Neural cell (in vitro differentiated cells): ENCODE measurements around the gene MYRIP. TPM values are rescaled to one million over a fixed set of nuclear protein-coding genes. Genes with fewer than 3 reads are reported as not detected.

ENCODE experiments used
- H2AFZ ChIP-seq: fragments of 200-600, 300-800 bp; sonication (generic), shearing (Covaris generic); 2 replicates; pipeline ENCODE4 v1.6.0; 2014; ENCODE audit warnings: low read depth, mild to moderate bottlenecking, antibody characterized with exemption, low read length, moderate library complexity
- H3F3A ChIP-seq: fragments of 200-600 bp; shearing (Covaris generic); 2 replicates; pipeline ENCODE4 v1.6.1; 2016; ENCODE audit warnings: mild to moderate bottlenecking, moderate library complexity, mixed read lengths, antibody characterized with exemption, low read length; ENCODE audit not compliant: insufficient read depth, poor library complexity, severe bottlenecking
- H3K27ac ChIP-seq: fragments of 200-600, 300-800 bp; sonication (generic), shearing (Covaris generic); 2 replicates; pipeline ENCODE4 v1.5.1; 2014; ENCODE audit warnings: mild to moderate bottlenecking, low read length, moderate library complexity
- H3K27me3 ChIP-seq: fragments of 300-800, 200-600 bp; sonication (generic), shearing (Covaris generic); 2 replicates; pipeline ENCODE4 v1.6.0; 2014; ENCODE audit warnings: mild to moderate bottlenecking, low read depth, low read length, moderate library complexity; ENCODE audit not compliant: insufficient read depth
- H3K36me3 ChIP-seq: fragments of 300-800, 200-600 bp; sonication (generic), shearing (Covaris generic); 2 replicates; pipeline ENCODE4 v1.5.1; 2014; ENCODE audit warnings: mild to moderate bottlenecking, antibody characterized with exemption, low read length, moderate library complexity; ENCODE audit not compliant: insufficient read depth
- H3K4me2 ChIP-seq: fragments of 300-800, 200-600 bp; sonication (generic), shearing (Covaris generic); 2 replicates; pipeline ENCODE4 v1.6.0; 2014; ENCODE audit warnings: mild to moderate bottlenecking, low read length
- H3K4me3 ChIP-seq: fragments of 300-800, 200-600 bp; sonication (generic), shearing (Covaris generic); 2 replicates; pipeline ENCODE4 v1.5.1; 2014; ENCODE audit warnings: mild to moderate bottlenecking, low read length, moderate library complexity
- H3K79me2 ChIP-seq: fragments of 200-600 bp; shearing (Covaris generic); replicated peaks from 2 replicates; pipeline ENCODE4 v1.6.0; 2014; ENCODE audit warnings: mild to moderate bottlenecking, low read length, moderate library complexity; ENCODE audit not compliant: insufficient read depth
- H3K9ac ChIP-seq: fragments of 300-800, 200-600 bp; sonication (generic), shearing (Covaris generic); 2 replicates; pipeline ENCODE4 v1.6.1; 2016; ENCODE audit warnings: mild to moderate bottlenecking, low read length, mixed read lengths
- H3K9me2 ChIP-seq: fragments of 200-600 bp; shearing (Covaris generic); 2 replicates; pipeline ENCODE4 v1.6.1; 2016; ENCODE audit warnings: mild to moderate bottlenecking, low read length, mixed read lengths; ENCODE audit not compliant: insufficient read depth
- H3K9me3 ChIP-seq: fragments of 200-600, 300-800 bp; sonication (generic), shearing (Covaris generic); 2 replicates; pipeline ENCODE4 v1.6.1; 2016; ENCODE audit warnings: mild to moderate bottlenecking, mixed run types, low read length, moderate library complexity, mixed read lengths
- H4K20me1 ChIP-seq: fragments of 200-600 bp; shearing (Covaris generic); 2 replicates; pipeline ENCODE4 v1.6.1; 2016; ENCODE audit warnings: mild to moderate bottlenecking, mixed run types; ENCODE audit not compliant: insufficient read depth
- EP300 ChIP-seq: fragments of 450-650 bp; conservative IDR thresholded peaks from 2 replicates; pipeline ENCODE4 v1.6.1; 2014; ENCODE audit warnings: antibody characterized with exemption, mild to moderate bottlenecking, moderate library complexity; ENCODE audit not compliant: poor library complexity, severe bottlenecking
- EZH2 ChIP-seq: fragments of 200-600, 300-800 bp; shearing (Covaris generic), sonication (generic); IDR thresholded peaks from 2 replicates; pipeline ENCODE4 v1.6.1; 2014; ENCODE audit warnings: antibody characterized with exemption, low read length, borderline replicate concordance, mild to moderate bottlenecking; ENCODE audit not compliant: insufficient read depth, poor library complexity, severe bottlenecking
- MXI1 ChIP-seq: fragments of 450-650 bp; conservative IDR thresholded peaks from 2 replicates; pipeline ENCODE4 v1.6.1; 2014; ENCODE audit warnings: antibody characterized with exemption, mild to moderate bottlenecking; ENCODE audit not compliant: poor library complexity, severe bottlenecking
- POLR2AphosphoS5 ChIP-seq: IDR thresholded peaks from 2 replicates; pipeline ENCODE4 v1.6.1; 2012
- RAD21 ChIP-seq: fragments of 450-650 bp; conservative IDR thresholded peaks from 2 replicates; pipeline ENCODE4 v1.6.1; 2014; ENCODE audit warnings: antibody characterized with exemption, mild to moderate bottlenecking, moderate library complexity
- SMC3 ChIP-seq: fragments of 450-650 bp; conservative IDR thresholded peaks from 2 replicates; pipeline ENCODE4 v1.6.1; 2014; ENCODE audit warnings: antibody characterized with exemption, mild to moderate bottlenecking, moderate library complexity; ENCODE audit not compliant: poor library complexity
- TAF1 ChIP-seq: IDR thresholded peaks from 2 replicates; pipeline ENCODE4 v1.6.1; 2012; ENCODE audit warnings: low read depth
- polyA plus RNA-seq: library from polyadenylated mRNA; depleted of rRNA; stranded (reverse); fragments of >200 nt; gene quantifications from 2 replicates; pipeline ENCODE4 v1.2.3, GENCODE V29; 2014
- TF ChIP-seq, protein P1 (sequence below): fragments of 450-650 bp; IDR thresholded peaks from 2 replicates; pipeline ENCODE4 v1.5.1; 2014; ENCODE audit warnings: antibody characterized with exemption, mild to moderate bottlenecking, moderate library complexity; ENCODE audit not compliant: poor library complexity, severe bottlenecking
- TF ChIP-seq, protein P2 (sequence below): IDR thresholded peaks from 2 replicates; pipeline ENCODE4 v1.6.1; 2012; ENCODE audit warnings: borderline replicate concordance

MYRIP gene
- polyA plus RNA-seq, 1 donor from 2014 or later, result 0.76 TPM

DNA sequence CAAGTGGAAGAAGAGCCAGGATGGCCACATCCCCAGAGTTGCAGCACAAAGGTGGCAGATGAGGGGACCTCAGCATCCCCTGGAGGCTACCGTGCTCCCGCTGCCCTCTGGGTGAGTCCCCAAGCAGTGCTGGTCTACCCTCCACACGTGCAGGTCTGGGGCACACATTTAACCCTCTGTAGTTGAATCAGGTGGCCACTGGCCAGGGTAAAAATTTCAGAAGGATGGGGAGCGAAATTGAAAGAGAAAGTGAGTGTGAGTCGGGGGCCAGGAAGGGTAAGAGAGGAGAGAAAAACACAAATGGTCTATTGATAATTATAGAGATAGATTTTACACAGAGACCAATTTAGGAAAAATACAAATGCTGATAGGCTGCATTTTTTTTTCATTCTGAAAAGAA is 360.6 kb downstream of the MYRIP start:
- no peaks in the 10 kb centered on the region for H3K9me3 ChIP-seq
- H3K27me3 ChIP-seq, result no peaks in the 10 kb centered on the region
- H4K20me1 ChIP-seq, result no peaks in the 10 kb centered on the region
- no peaks in the 10 kb centered on the region for H3F3A ChIP-seq
- no peaks in the 10 kb centered on the region for H3K79me2 ChIP-seq
- TF ChIP-seq EP300 (no peak), MXI1 (no peak), RAD21 (no peak), SMC3 (no peak), POLR2AphosphoS5 (no peak), TAF1 (no peak), EZH2 (no peak)
- TF ChIP-seq, protein P1, sequence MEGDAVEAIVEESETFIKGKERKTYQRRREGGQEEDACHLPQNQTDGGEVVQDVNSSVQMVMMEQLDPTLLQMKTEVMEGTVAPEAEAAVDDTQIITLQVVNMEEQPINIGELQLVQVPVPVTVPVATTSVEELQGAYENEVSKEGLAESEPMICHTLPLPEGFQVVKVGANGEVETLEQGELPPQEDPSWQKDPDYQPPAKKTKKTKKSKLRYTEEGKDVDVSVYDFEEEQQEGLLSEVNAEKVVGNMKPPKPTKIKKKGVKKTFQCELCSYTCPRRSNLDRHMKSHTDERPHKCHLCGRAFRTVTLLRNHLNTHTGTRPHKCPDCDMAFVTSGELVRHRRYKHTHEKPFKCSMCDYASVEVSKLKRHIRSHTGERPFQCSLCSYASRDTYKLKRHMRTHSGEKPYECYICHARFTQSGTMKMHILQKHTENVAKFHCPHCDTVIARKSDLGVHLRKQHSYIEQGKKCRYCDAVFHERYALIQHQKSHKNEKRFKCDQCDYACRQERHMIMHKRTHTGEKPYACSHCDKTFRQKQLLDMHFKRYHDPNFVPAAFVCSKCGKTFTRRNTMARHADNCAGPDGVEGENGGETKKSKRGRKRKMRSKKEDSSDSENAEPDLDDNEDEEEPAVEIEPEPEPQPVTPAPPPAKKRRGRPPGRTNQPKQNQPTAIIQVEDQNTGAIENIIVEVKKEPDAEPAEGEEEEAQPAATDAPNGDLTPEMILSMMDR, result no peak
- TF ChIP-seq, protein P2, sequence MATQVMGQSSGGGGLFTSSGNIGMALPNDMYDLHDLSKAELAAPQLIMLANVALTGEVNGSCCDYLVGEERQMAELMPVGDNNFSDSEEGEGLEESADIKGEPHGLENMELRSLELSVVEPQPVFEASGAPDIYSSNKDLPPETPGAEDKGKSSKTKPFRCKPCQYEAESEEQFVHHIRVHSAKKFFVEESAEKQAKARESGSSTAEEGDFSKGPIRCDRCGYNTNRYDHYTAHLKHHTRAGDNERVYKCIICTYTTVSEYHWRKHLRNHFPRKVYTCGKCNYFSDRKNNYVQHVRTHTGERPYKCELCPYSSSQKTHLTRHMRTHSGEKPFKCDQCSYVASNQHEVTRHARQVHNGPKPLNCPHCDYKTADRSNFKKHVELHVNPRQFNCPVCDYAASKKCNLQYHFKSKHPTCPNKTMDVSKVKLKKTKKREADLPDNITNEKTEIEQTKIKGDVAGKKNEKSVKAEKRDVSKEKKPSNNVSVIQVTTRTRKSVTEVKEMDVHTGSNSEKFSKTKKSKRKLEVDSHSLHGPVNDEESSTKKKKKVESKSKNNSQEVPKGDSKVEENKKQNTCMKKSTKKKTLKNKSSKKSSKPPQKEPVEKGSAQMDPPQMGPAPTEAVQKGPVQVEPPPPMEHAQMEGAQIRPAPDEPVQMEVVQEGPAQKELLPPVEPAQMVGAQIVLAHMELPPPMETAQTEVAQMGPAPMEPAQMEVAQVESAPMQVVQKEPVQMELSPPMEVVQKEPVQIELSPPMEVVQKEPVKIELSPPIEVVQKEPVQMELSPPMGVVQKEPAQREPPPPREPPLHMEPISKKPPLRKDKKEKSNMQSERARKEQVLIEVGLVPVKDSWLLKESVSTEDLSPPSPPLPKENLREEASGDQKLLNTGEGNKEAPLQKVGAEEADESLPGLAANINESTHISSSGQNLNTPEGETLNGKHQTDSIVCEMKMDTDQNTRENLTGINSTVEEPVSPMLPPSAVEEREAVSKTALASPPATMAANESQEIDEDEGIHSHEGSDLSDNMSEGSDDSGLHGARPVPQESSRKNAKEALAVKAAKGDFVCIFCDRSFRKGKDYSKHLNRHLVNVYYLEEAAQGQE, result no peak
- H3K27ac ChIP-seq, result no peak overlapping the region
- no peaks in the 10 kb centered on the region for H3K36me3 ChIP-seq
- no peak overlapping the region for H3K4me2 ChIP-seq
- H2AFZ ChIP-seq, result no peak overlapping the region
- H3K9me2 ChIP-seq, result no peaks in the 10 kb centered on the region
- no peak overlapping the region for H3K4me3 ChIP-seq
- H3K9ac ChIP-seq, result no peak overlapping the region

DNA sequence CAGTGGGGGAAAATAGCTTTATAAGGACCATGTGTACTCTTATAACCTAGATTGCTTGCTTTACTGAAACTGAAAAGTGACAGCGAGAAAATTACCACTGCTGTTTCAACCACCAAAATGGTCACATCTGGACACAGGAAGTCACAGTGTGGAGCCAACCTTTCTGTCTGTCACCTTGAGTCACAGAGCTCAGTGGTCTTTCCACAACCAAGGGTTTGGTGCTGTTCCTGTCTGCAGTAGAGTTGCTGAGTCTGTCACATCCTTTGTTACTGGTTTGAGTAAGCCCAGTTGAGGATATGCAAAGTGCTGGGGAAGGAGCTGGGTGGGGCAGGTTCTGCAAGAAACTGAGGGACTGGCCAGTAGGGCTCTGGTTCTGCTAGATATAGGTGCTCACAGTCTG is 361.0 kb downstream of the MYRIP start:
- Histone ChIP-seq H3K9me2 (no peaks in the 10 kb centered on the region), H3K4me2 (no peak overlapping the region), H4K20me1 (no peaks in the 10 kb centered on the region), H3K79me2 (no peaks in the 10 kb centered on the region), H3K9me3 (no peaks in the 10 kb centered on the region), H3K27ac (no peak overlapping the region), H3K9ac (no peak overlapping the region), H2AFZ (no peak overlapping the region), H3K4me3 (no peak overlapping the region), H3F3A (no peaks in the 10 kb centered on the region), H3K27me3 (no peaks in the 10 kb centered on the region), H3K36me3 (no peaks in the 10 kb centered on the region)
- TF ChIP-seq, protein P2, result no peak
- TF ChIP-seq MXI1 (no peak), POLR2AphosphoS5 (no peak), SMC3 (no peak), TAF1 (no peak), RAD21 (no peak), EP300 (no peak), EZH2 (no peak)
- TF ChIP-seq, protein P1, result no peak
